Left ventricle myocardium inferior (tissue), 1 donor: Measurements from ENCODE around the gene SUGCT. TPM values are rescaled to one million over a fixed set of nuclear protein-coding genes. Genes with fewer than 3 reads are reported as not detected.

Experiments used
- DNase-seq: peaks from one replicate; pipeline ENCODE4 v3.0.0-alpha.2; 2020
- H3K27ac ChIP-seq: fragments of 200-600 bp; replicated peaks from 2 replicates; pipeline ENCODE4 v1.8.0; 2021
- H3K27me3 ChIP-seq: fragments of 200-600 bp; 2 replicates; pipeline ENCODE4 v1.8.0; 2021; ENCODE audit warnings: low read depth
- H3K36me3 ChIP-seq: fragments of 200-600 bp; 2 replicates; pipeline ENCODE4 v1.8.0; 2021
- H3K4me1 ChIP-seq: fragments of 200-600 bp; 2 replicates; pipeline ENCODE4 v1.8.0; 2021
- H3K4me3 ChIP-seq: fragments of 200-600 bp; 2 replicates; pipeline ENCODE4 v1.8.0; 2021; ENCODE audit warnings: mild to moderate bottlenecking, moderate library complexity
- H3K9me3 ChIP-seq: fragments of 200-600 bp; replicated peaks from 2 replicates; pipeline ENCODE4 v1.8.0; 2021
- CTCF ChIP-seq: fragments of 200-600 bp; IDR thresholded peaks from 2 replicates; pipeline ENCODE4 v1.8.0; 2021; ENCODE audit warnings: antibody characterized with exemption, mild to moderate bottlenecking, borderline replicate concordance
- intact Hi-C: fragments of 100-400 bp; cut with micrococcal nuclease; formaldehyde crosslinking; loops from one replicate; pipeline ENCODE4 v1.11.0; 2022
- total RNA-seq: library from RNA; stranded (reverse); fragmentation: NEBNext Ultra II Directional; extraction: Animal tissue kit (Norgen Biotek cat#: 25700); gene quantifications from one replicate; pipeline ENCODE4 v1.2.1, GENCODE V29; 2021
- donor health status: DM: no; HTN: yes; CAD: no; lungs with severe emphysema.

The SUGCT gene
- total RNA-seq, 1 donor from 2014 or later = 5.0 TPM

GRCh38 chr7:40297741-40298311 is 163.0 kb downstream of the SUGCT start:
- Histone ChIP-seq H3K27ac (no peak overlapping the region), H3K27me3 (no peaks in the 10 kb centered on the region), H3K4me3 (no peak overlapping the region), H3K9me3 (no peaks in the 10 kb centered on the region), H3K4me1 (no peaks in the 10 kb centered on the region), H3K36me3 (no peaks in the 10 kb centered on the region)
- no peak for DNase-seq
- no peak for TF ChIP-seq CTCF
- intact Hi-C loops = no loop called here

- Histone ChIP-seq H3K36me3 (no peaks in the 10 kb centered on the region), H3K4me1 (no peaks in the 10 kb centered on the region), H3K9me3 (no peaks in the 10 kb centered on the region), H3K27me3 (no peaks in the 10 kb centered on the region), H3K27ac (no peak overlapping the region), H3K4me3 (no peak overlapping the region)
- TF ChIP-seq CTCF = no peak
- intact Hi-C loops = no loop called here
- no peak for DNase-seq
Observed at GRCh38 chr7:40298421-40298820, 163.6 kb downstream of the SUGCT start.

GRCh38 chr7:40299097-40299496 is 164.3 kb downstream of the SUGCT start:
- H3K27me3 ChIP-seq = no peaks in the 10 kb centered on the region
- no peak for DNase-seq
- intact Hi-C loops = no loop called here
- H3K4me1 ChIP-seq = no peaks in the 10 kb centered on the region
- no peak overlapping the region for H3K4me3 ChIP-seq
- H3K9me3 ChIP-seq = no peaks in the 10 kb centered on the region
- no peak for TF ChIP-seq CTCF
- no peak overlapping the region for H3K27ac ChIP-seq
- H3K36me3 ChIP-seq = no peaks in the 10 kb centered on the region

GRCh38 chr7:40300146-40300670 is 165.4 kb downstream of the SUGCT start:
- Histone ChIP-seq H3K27ac (no peak overlapping the region), H3K27me3 (no peaks in the 10 kb centered on the region), H3K4me1 (no peaks in the 10 kb centered on the region), H3K36me3 (no peaks in the 10 kb centered on the region), H3K4me3 (no peak overlapping the region), H3K9me3 (no peaks in the 10 kb centered on the region)
- intact Hi-C loops = no loop called here
- DNase-seq = no peak
- TF ChIP-seq CTCF = no peak

- no peak overlapping the region for H3K4me3 ChIP-seq
- no peaks in the 10 kb centered on the region for H3K27me3 ChIP-seq
- intact Hi-C loops = no loop called here
- no peaks in the 10 kb centered on the region for H3K4me1 ChIP-seq
- H3K9me3 ChIP-seq = no peaks in the 10 kb centered on the region
- no peak for DNase-seq
- no peak overlapping the region for H3K27ac ChIP-seq
- no peaks in the 10 kb centered on the region for H3K36me3 ChIP-seq
- no peak for TF ChIP-seq CTCF
Observed at GRCh38 chr7:40301486-40302068, 166.8 kb downstream of the SUGCT start.
